Limb (tissue), 2 donors: ENCODE data around the gene CDK10.
"Not testable (repeated sequence)": the region's sequence is repeated elsewhere in the genome, so short reads cannot be mapped to it uniquely, and the experiment has no call there.

Experiments used
- DNase-seq, 2 donors: peaks; one replicate each; pipeline ENCODE4 v3.0.0-alpha.2; 2016; ENCODE audit errors: extremely low spot score in 2 of 2

CDK10 gene

DNA sequence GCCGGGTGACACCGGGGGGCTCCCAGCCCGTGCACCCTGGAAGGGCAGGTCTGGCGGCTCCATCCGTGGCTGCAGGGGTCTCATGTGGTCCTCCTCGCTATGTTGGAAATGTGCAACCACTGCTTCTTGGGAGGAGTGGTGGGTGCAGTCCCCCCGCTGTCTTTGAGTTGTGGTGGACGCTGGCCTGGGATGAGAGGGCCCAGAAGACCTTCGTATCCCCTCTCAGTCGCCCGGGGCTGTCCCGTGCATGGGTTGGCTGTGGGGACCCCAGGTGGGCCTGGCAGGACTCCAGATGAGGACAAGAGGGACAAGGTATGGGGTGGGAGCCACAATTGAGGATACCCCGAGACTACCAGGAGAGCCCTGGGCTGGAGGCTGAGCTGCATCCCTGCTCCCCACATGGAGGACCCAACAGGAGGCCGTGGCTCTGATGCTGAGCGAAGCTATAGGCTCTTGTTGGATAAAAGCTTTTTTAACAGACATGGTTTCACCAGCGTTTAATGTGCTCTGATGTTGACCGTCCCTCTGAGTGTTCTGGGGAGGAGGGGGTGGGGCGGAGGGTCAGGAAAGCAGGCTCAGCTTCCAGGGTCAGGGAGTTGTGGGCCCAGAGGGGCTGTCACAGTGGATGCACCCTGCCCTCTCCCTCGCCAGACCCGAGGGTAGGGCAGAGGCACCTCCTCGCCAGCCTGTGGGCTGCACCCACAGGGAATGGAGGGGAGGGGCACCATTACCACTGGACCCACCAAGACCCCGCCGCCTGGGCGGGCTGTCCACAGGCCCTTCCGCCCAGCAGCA is 9.6 kb downstream of the CDK10 start:
- peak in 1 of 2 donors; percentile 32 for DNase-seq

GRCh38 chr16:89696670-89697128 is 10.2 kb downstream of the CDK10 start:
- peak in 1 of 2 donors; percentile 36 for DNase-seq

DNA sequence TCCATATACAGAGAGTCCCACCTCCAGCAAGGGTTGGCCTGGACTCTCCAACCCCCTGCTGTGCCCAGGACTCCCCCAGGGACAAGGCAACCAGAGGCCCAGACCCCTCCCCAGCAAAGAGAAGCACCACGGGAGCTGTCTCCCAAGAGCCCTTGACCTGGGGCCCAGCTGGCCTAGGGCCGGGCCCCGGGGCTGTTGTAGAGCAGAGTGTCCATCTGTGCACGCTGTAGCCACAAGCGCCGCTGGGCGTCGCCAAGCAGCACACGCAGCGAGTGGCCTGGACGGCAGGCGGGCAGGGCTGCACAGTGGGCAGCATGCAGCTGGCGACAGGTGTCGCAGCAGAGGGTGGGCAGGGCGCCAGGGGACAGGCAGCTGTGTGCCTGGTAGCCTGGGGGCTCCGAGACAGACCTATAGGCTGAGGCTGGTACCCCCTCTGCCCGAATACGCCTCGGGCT is 10.7 kb downstream of the CDK10 start:
- DNase-seq, result peak in 1 of 2 donors; percentile 45

- DNase-seq, result peak in 1 of 2 donors; percentile 45
Observed at GRCh38 chr16:89697616-89698331, 11.3 kb downstream of the CDK10 start.

DNA sequence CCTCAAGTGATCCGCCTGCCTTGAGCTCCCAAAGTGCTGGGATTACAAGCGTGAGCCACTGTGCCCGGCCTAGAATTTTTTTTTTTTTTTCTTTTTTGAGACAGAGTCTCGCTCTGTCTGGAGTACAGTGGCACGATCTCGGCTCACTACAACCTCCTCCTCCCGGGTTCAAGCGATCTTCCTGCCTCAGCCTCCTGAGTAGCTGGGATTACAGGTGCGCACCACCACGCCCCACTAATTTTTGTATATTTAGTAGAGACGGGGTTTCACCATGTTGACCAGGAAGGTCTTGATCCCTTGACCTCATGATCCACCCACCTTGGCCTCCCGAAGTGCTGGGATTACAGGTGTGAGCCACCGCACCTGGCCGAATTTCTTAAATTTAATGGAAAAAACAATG is 12.2 kb downstream of the CDK10 start:
- not testable (repeated sequence) for DNase-seq

DNA sequence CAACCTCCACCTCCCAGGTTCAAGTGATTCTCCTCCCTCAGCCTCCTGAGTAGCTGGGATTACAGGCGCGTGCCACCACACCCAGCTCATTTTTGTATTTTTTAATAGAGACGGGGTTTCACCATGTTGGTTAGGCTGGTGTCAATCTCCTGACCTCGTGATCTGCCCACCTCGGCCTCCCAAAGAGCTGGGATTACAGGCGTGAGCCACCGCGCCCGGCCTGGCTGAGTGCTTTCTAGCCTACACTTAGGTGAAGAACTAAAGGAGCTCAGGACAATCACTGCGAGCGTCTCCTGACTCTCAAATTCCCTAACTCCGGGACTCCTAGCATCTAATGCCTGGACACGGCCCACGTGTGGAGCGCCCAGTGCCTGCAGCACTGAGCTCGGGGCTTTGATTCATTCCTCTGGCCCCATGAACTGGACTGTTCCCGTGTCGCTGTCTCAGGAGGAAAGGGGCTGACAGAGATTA is 13.2 kb downstream of the CDK10 start:
- not testable (repeated sequence) for DNase-seq

GRCh38 chr16:89700100-89700648 is 13.7 kb downstream of the CDK10 start:
- peak; percentile 93 to 96 for DNase-seq

DNA sequence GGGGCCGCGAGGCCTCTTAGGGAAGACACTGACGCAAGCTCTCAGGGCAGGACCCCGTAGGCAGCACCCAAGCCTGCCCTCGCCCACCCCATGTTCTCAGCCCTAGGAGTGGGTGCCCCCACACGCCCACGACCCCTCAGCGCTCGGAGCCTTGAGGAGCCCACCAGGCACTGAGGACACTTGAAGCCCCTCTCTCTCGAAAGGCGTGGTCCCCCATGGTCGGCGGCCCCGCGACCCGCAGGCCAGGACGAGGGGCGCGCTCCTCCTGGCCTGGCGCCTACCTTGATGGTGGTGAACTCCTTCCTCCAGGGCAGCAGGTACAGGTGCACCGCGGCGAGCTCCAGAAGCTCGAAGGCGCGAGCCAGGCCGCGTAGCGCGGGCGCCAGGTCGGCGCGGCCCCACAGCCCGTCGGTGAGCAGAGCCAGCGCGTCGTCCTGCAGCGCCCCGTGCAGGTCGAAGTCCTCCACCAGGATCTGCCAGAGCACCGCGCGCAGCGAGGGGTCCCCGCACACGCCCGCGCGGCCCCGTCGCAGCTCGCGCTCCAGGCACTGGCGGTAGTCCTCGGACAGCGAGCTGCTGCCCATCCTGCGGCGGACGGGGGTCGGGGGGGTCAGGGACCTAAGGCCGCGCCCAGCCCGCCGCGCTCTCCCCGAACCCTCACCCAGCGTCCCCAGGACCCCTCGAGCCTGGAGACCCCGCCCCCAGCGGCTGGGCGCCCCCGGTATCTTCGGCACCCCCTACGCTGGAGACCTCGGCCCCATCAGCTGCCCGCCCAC is 14.3 kb downstream of the CDK10 start:
- DNase-seq, result peak in 1 of 2 donors; percentile 70

DNA sequence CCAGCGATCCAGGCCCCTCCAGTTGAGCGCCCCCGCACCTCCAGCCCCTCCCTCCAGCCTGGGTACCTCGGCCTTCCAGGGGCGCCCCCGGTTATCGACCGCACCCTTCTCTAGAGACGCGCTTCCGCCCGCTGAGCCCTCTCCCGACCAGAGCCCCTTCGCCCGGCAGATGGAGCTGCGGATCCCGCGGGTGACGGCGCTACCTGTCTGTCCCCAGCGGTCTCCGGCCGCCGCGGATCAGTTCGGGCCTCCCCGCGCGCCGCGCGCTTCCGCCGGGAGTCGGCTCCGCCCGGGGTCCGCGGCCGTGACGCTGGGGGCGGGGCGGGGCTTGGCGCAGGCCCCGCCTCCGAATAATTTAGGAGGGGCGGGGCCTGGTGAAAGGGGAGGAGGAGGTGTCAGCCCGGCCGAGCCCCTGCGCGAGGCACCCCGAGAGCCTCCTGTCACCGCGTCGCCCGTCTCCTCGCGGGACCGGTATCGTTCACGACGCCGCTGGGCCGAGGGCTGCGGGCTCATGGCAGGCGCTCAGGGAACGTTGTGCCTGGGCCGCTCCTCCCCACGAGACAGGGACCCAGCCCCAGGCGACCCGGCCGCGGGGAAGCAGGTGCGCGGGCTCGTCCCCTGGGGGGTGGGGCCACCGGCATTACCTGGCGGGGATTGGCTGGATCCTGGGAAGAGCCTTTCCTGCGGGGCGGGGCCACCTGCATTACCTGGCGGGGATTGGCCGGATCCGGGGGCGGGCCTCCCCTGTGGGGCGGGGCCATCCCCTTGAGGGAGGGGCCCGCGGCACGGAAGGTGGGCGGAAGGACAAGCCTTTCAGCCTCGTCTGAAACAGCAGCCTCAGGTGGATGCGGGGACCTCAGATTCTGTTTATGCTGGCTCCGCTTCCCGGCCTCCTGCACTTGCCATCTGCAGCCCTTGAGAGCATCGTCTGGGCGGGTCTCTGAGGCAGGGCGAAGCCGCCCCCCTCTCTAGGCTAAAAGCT is 15.2 kb downstream of the CDK10 start, which contains the start of gene SPATA2L:
TSS of gene SPATA2L (minus strand) at position 281 of the 982 bp plus-strand sequence. CDS start 473 bp downstream, outside the sequence.
- DNase-seq, result peak; percentile 54 to 92

DNA sequence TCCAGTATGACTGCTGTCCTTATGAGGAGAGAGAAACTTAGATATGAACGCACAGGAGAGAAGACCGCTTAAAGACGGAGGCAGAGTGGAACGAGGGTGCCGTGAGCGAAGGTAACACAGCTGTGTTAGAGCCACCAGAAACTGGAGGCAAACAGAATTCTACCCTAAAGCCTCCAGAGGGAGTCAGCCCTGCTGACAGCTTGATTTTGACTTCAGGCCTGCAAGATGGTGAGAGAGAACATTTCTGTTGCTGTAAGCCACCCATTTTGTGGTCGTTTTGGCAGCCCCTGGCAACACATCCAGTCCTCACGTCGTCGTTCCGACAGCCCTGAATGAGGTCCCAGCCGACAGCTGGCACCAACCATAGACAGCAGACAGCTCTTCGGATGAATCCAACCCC is 17.8 kb downstream of the CDK10 start:
- no peak for DNase-seq

- DNase-seq, result no peak
Observed at GRCh38 chr16:89705006-89705405, 18.5 kb downstream of the CDK10 start.

DNA sequence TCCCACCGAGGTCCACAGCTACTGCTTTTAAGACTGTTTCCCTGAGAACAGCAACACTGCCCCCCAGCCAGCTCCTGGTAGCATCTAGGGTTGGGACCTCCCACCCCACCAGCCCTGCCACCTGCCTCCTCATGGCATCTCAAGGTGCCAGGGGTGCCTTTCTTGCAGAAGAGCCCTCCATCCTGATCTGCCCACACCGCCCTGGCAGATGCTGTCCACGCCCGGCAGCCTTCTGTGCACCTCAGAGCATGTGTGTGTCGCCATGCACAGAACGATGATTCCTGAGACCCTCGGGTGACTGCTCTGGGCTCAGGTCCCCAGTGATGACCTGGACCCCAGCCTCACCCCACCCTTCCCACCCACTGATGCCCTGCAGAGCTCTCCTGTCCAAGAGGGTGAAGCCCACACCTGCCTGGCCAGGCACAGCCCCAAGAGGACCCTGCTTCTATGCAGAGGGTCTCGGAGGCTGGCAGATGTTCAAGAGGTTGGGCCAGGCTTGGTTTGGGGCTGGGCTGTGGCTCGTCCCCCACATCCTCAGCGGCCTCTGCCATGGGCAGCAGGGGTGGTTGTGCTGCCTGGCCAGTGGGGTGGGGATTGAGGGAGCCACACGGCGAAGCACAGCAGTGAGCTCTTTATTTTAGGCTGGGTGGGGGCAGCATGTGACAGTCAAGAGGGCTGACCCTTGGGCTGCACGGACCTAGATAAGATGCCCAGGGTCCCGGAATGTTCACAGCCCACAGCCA is 20.2 kb downstream of the CDK10 start:
- no peak for DNase-seq

DNA sequence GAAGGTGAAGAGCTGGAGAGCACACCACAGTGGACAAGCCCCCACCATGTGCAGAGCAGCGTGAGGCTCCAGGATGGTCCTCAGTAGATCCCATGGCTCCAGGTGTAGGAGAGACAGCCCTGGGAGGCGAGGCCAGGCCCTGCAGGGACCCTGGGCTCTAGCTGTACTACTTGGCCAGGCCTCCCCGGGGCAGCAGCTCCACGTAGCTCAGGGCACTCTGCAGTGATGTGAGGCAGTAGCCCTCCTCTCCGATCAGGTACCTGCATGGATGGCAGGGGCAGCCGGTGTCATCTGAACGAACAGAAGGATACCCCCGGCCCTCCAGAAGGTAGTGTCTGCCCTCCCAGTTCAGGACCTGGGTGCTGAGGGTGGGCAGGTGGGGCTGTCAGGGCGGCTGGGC is 21.2 kb downstream of the CDK10 start:
- no peak for DNase-seq

DNA sequence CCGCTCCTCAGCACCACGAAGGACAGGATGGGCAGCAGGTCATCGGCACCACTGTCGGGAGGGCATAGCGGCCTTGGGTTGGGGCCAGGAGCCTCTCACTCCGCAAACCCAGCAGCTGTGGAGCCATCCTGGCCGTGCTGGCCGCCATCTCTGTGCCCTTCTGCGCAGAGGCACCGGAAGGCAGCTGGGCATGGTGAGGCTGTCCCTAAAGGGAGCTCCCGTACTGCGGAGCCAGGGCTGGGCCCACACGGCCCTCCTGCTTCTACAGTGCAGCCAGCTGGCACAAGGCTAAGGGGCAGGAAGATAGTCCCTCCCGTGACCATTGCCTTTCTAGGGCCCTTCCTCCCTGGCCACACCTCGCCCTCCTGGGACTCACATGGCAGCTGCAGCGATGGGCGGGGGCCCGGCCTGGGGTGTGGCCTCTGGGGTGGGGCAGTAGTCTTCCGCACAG is 22.0 kb downstream of the CDK10 start:
- DNase-seq, result no peak

GRCh38 chr16:89709166-89709565 is 22.7 kb downstream of the CDK10 start:
- no peak for DNase-seq

DNA sequence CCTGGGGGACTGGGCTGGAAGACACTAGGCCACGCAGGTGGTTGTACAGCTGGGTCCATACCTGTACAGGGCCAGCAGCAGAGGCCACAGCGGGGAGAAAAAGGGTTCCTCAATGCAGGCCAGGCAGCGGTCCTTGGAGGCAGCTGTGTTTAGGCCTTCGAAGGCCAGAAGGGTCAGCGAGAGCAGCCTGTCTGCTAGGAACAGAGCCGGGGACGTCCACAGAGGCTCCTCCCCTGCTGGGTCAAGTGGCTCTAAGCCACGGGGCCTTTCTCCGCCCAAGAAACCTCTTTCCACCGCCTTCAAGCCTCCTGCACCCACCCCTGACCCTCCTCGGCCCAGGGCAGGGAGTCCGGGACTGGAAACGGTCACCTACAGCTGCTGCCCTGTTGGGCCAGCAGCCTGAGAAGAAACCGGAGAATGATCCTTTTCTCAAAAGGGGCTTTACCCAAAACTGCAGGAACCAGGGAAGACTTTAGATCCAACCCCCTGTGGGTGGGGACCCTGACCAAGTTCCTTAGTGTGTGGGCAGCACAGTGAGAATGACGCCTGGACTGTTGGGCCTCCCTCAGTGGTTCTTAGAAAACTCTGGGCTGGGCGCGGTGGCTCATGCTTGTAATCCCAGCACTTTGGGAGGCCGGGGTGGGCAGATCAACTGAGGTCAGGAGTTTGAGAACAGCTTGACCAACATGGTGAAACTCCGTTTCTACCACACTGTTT is 23.4 kb downstream of the CDK10 start:
- DNase-seq, result no peak

- DNase-seq, result no peak
Observed at GRCh38 chr16:89710709-89711564, 24.4 kb downstream of the CDK10 start.
